HepG2 (cell line): ENCODE data around the gene SLC6A16. TPM values are rescaled to one million over a fixed set of nuclear protein-coding genes. Genes with fewer than 3 reads are reported as not detected.

Source experiments
- ATAC-seq: fragments of 200-7000 bp; cut with Tn5 transposase; 3 replicates; pipeline ENCODE4 v1.9.1; 2020; ENCODE audit warnings: mild to moderate bottlenecking, moderate library complexity
- BruUV-seq: library from RNA; stranded (reverse); fragments of 400-500 nt; replicated peaks from 2 replicates; lab custom pipeline; 2021; lab: Mats Ljungman, UMichigan
- CTCF ChIA-PET: fragments of 300-600 bp; formaldehyde crosslinking; extraction: SDS; loops from one replicate; lab custom pipeline; 2021; ENCODE audit warnings: low total read pairs, inconsistent platforms, low intra/inter-chr PET ratio; lab: Yijun Ruan, JAX
- POLR2A ChIA-PET: fragments of 350-600 bp; sonication (Branson Sonifier 250); formaldehyde crosslinking; loops from one replicate; lab custom pipeline; 2020; ENCODE audit warnings: antibody characterized with exemption, inconsistent platforms; lab: Yijun Ruan, JAX
- DNase-seq: peaks from one replicate; pipeline ENCODE4 v3.0.0-alpha.2; 2015; ENCODE audit warnings: low spot score
- FAIRE-seq: peaks from 3 replicates; lab custom pipeline; 2011; peaks lifted over from hg19 to GRCh38; lab: Jason Lieb, UNC
- H2AFZ ChIP-seq: one replicate; pipeline ENCODE4 v1.6.1; 2011; ENCODE audit warnings: low read length, inconsistent platforms
- H3K27ac ChIP-seq: fragments of 300-600 bp; 3 replicates; pipeline ENCODE4 v1.8.0; 2011; ENCODE audit warnings: mixed run types, mild to moderate bottlenecking, mixed read lengths, low read length, inconsistent platforms; ENCODE audit not compliant: insufficient read depth; ENCODE audit errors: extremely low read length
- H3K27me3 ChIP-seq, 2 experiments: fragments of 200-600 bp in 1 of 2; 2 replicates in 1 of 2; 3 replicates in 1 of 2; pipeline versions ENCODE4 v1.6.0 to v1.8.0; 2011; ENCODE audit warnings: low read length in 2 of 2, mild to moderate bottlenecking in 2 of 2, moderate library complexity in 2 of 2, inconsistent platforms in 1 of 2; ENCODE audit not compliant: insufficient read depth in 2 of 2, control insufficient read depth in 1 of 2
- H3K36me3 ChIP-seq, 2 experiments: fragments of 200-600 bp in 1 of 2; replicated peaks in 1 of 2; 2 replicates in 1 of 2; 3 replicates in 1 of 2; pipeline versions ENCODE4 v1.5.1 to v1.8.0; 2011; ENCODE audit warnings: low read length in 2 of 2, inconsistent platforms in 1 of 2; ENCODE audit not compliant: insufficient read depth in 2 of 2, control insufficient read depth in 1 of 2
- H3K4me1 ChIP-seq: 2 replicates; pipeline ENCODE4 v1.5.1; 2012; ENCODE audit warnings: low read length, inconsistent platforms; ENCODE audit not compliant: insufficient read depth
- H3K4me2 ChIP-seq: 2 replicates; pipeline ENCODE4 v1.6.0; 2011; ENCODE audit warnings: low read depth, low read length, inconsistent platforms
- H3K4me3 ChIP-seq, 3 experiments: fragments of 200-600 bp in 1 of 3; sonication (generic), shearing (Covaris generic) in 1 of 3; replicated peaks in 1 of 3; 2 replicates each; pipeline ENCODE4 v1.5.1; 2011 to 2016; ENCODE audit warnings: low read length in 3 of 3, inconsistent platforms in 2 of 3, low read depth in 2 of 3, mild to moderate bottlenecking in 2 of 3, control low read depth in 1 of 3, mixed read lengths in 1 of 3; ENCODE audit not compliant: insufficient read depth in 1 of 3
- H3K79me2 ChIP-seq: one replicate; pipeline ENCODE4 v1.6.1; 2011; ENCODE audit warnings: low read length, inconsistent platforms; ENCODE audit not compliant: insufficient read depth
- H3K9ac ChIP-seq: 2 replicates; pipeline ENCODE4 v1.6.0; 2011; ENCODE audit warnings: mild to moderate bottlenecking, low read depth, low read length, inconsistent platforms; ENCODE audit not compliant: insufficient read depth
- H3K9me3 ChIP-seq: 2 replicates; pipeline ENCODE4 v1.5.1; 2012; ENCODE audit warnings: mild to moderate bottlenecking, low read length
- H4K20me1 ChIP-seq: 2 replicates; pipeline ENCODE4 v1.6.0; 2011; ENCODE audit warnings: inconsistent platforms, mild to moderate bottlenecking, low read length, moderate library complexity; ENCODE audit not compliant: insufficient read depth
- CREB1 ChIP-seq, 2 experiments: fragments of 450-650 bp in 1 of 2; IDR thresholded peaks; 2 replicates each; pipeline ENCODE4 v1.6.1; 2016 to 2017; ENCODE audit warnings: control low read depth in 1 of 2, mild to moderate bottlenecking in 1 of 2, missing compliant biosample characterization in 1 of 2, missing genetic modification characterization in 1 of 2
- ELF1 ChIP-seq: sonication (generic); formaldehyde crosslinking; IDR thresholded peaks from 2 replicates; pipeline ENCODE4 v1.4.0; 2020; ENCODE audit warnings: missing genetic modification reagents
- FOXK1 ChIP-seq: sonication (generic); formaldehyde crosslinking; IDR thresholded peaks from 2 replicates; pipeline ENCODE4 v1.4.0; 2020; ENCODE audit warnings: low read depth, missing genetic modification reagents, borderline replicate concordance
- MXD3 ChIP-seq: IDR thresholded peaks from 2 replicates; pipeline ENCODE4 v1.6.1; 2016; ENCODE audit warnings: mild to moderate bottlenecking, missing biosample characterization, missing genetic modification reagents
- NFYB ChIP-seq: sonication (generic); formaldehyde crosslinking; IDR thresholded peaks from 2 replicates; pipeline ENCODE4 v1.4.0; 2020; ENCODE audit warnings: missing genetic modification reagents
- PCBP1 ChIP-seq: fragments of 200-400 bp; formaldehyde crosslinking; IDR thresholded peaks from 2 replicates; pipeline ENCODE4 v1.6.1; 2017; ENCODE audit warnings: mild to moderate bottlenecking, low read depth, low read length, borderline replicate concordance
- SAFB2 ChIP-seq: sonication (generic); formaldehyde crosslinking; IDR thresholded peaks from 2 replicates; pipeline ENCODE4 v1.5.1; 2020; ENCODE audit warnings: missing genetic modification reagents, low read depth, mild to moderate bottlenecking, borderline replicate concordance
- SIN3A ChIP-seq: IDR thresholded peaks from 2 replicates; pipeline ENCODE4 v1.6.1; 2011; ENCODE audit warnings: low read depth, mild to moderate bottlenecking, control low read depth, low read length, borderline replicate concordance
- SMYD3 ChIP-seq: sonication (generic); formaldehyde crosslinking; IDR thresholded peaks from 2 replicates; pipeline ENCODE4 v1.8.1; 2023; ENCODE audit warnings: mild to moderate bottlenecking, missing genetic modification reagents
- STAG1 ChIP-seq: sonication (generic); formaldehyde crosslinking; IDR thresholded peaks from 2 replicates; pipeline ENCODE4 v1.4.0; 2020; ENCODE audit warnings: missing genetic modification reagents
- ZBTB21 ChIP-seq: sonication (generic); formaldehyde crosslinking; IDR thresholded peaks from 2 replicates; pipeline ENCODE4 v1.4.0; 2020; ENCODE audit warnings: missing genetic modification reagents
- ZMYM2 ChIP-seq: sonication (generic); formaldehyde crosslinking; IDR thresholded peaks from 2 replicates; pipeline ENCODE4 v1.8.0; 2022; ENCODE audit warnings: mild to moderate bottlenecking, missing genetic modification reagents
- ZNF263 ChIP-seq: sonication (generic); formaldehyde crosslinking; IDR thresholded peaks from 2 replicates; pipeline ENCODE4 v1.4.0; 2020; ENCODE audit warnings: missing genetic modification reagents
- ZNF484 ChIP-seq: sonication (generic); formaldehyde crosslinking; IDR thresholded peaks from 2 replicates; pipeline ENCODE4 v1.5.1; 2020; ENCODE audit warnings: mild to moderate bottlenecking, low read depth, missing genetic modification reagents, borderline replicate concordance
- ZNF513 ChIP-seq: sonication (generic); formaldehyde crosslinking; conservative IDR thresholded peaks from 2 replicates; pipeline ENCODE4 v1.5.0; 2020; ENCODE audit warnings: missing genetic modification reagents
- ZNF605 ChIP-seq: sonication (generic); formaldehyde crosslinking; IDR thresholded peaks from 2 replicates; pipeline ENCODE4 v1.8.0; 2022; ENCODE audit warnings: mild to moderate bottlenecking, missing genetic modification reagents
- ZNF766 ChIP-seq: sonication (generic); formaldehyde crosslinking; IDR thresholded peaks from 2 replicates; pipeline ENCODE4 v1.5.0; 2020; ENCODE audit warnings: missing genetic modification reagents, borderline replicate concordance
- ZNF777 ChIP-seq: sonication (generic); formaldehyde crosslinking; IDR thresholded peaks from 2 replicates; pipeline ENCODE4 v1.4.0; 2020; ENCODE audit warnings: missing genetic modification reagents
- ZSCAN21 ChIP-seq: sonication (generic); formaldehyde crosslinking; IDR thresholded peaks from 2 replicates; pipeline ENCODE4 v1.8.0; 2022; ENCODE audit warnings: mild to moderate bottlenecking, missing genetic modification reagents, moderate library complexity, borderline replicate concordance
- ZSCAN25 ChIP-seq: sonication (generic); formaldehyde crosslinking; IDR thresholded peaks from 2 replicates; pipeline ENCODE4 v1.8.0; 2022; ENCODE audit warnings: mild to moderate bottlenecking, missing genetic modification reagents
- WGBS: methylation state at CpG from one replicate; pipeline ENCODE4 v1.1.6; 2017; ENCODE audit warnings: low lambda C conversion rate; 5-methylcytosine and 5-hydroxymethylcytosine counted together
- in situ Hi-C: cut with HindIII; loops from 2 replicates; pipeline ENCODE4 v1.10.0; 2017; ENCODE audit warnings: low pct_unique_long_range_greater_than_20kb; ENCODE audit not compliant: extremely low pct_ligation_motif_present
- intact Hi-C: fragments of 100-400 bp; cut with micrococcal nuclease; formaldehyde crosslinking; loops from one replicate; pipeline ENCODE4 v1.10.0; 2022; ENCODE audit not compliant: unreplicated experiment
- polyA plus RNA-seq, 8 experiments: library from polyadenylated mRNA; depleted of rRNA in 3 of 8; stranded (reverse) in 7 of 8; unstranded in 1 of 8; fragments of >200 nt; fragmentation: Illumina TruSeq in 4 of 8; extraction: Trizol in 4 of 8; gene quantifications; 2 replicates each; pipeline versions ENCODE4 v1.2.1 to v1.2.3, GENCODE V29; 2011 to 2016; ENCODE audit warnings: low read depth in 4 of 8, missing spikeins in 1 of 8, mixed read lengths in 1 of 8; ENCODE audit not compliant: insufficient read depth in 1 of 8
- total RNA-seq, 5 experiments: library from RNA; depleted of rRNA; stranded (reverse); fragments of >200 nt; fragmentation: Illumina TruSeq; extraction: Trizol; gene quantifications; 2 replicates each; pipeline ENCODE4 v1.2.3, GENCODE V29; 2016; ENCODE audit warnings: low read depth in 1 of 5
- TF ChIP-seq, protein P1 (sequence below): sonication (generic); formaldehyde crosslinking; IDR thresholded peaks from 2 replicates; pipeline ENCODE4 v1.4.0; 2020; ENCODE audit warnings: mild to moderate bottlenecking, low read depth, missing genetic modification reagents

Gene SLC6A16
- total and polyA plus RNA-seq, 2 of the 13 experiments (the other 11 are each of a cell fraction or from before 2014, with no cell fraction given) = 0.07 to 0.18 TPM

DNA sequence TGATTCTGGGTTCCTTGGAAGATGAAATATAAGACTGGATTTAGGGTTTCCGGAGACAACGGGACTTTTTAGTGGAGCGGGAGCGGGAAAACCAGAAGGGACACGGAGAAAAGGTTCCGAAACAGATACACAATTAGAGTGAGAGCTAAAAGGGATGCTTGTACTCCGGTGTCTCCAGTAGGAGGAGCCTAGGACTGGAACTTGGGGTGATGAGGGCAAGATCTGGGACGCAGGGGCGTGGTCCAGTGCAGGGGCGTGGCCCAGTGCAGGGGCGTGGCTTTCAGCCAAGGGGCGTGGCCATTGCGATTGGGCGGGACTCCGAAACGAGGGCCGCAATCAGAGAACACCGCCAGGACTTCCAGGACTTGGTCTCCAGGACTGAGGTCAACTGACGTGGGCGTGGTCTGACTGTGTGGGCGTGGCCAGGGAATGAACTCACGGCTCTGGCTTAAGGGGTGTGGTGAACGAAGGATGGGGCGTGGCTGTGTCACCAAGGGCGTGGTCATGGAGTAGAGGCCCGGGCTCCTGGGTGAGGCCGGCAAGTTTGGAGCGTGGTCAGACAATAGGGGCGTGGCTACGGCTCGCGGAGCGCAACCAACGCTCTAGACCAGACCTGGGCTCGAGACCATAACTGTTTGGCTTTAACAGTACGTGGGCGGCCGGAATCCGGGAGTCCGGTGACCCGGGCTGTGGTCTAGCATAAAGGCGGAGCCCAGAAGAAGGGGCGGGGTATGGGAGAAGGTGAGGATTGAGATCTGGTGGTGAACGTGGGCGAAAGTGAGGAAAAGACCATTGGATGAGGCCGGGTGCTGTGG is 38.5 kb upstream of the SLC6A16 start, which contains the start of gene DKKL1 (continued):
- TF ChIP-seq ZNF766 (CRISPR knock-in tag) (no peak), ZSCAN21 (no peak), NFYB (CRISPR knock-in tag) (peak; percentile 48; the same call in 1 of the 2 replicates), ELF1 (CRISPR knock-in tag) (0 out of 2 replicates have a peak, but pooled peaks have one; percentile 37), SMYD3 (CRISPR knock-in tag) (no peak), ZNF263 (CRISPR knock-in tag) (no peak), STAG1 (peak; percentile 20; the same call in 1 of the 2 replicates), FOXK1 (CRISPR knock-in tag) (peak; percentile 52; the same call in 1 of the 2 replicates), PCBP1 (0 out of 2 replicates have a peak, but pooled peaks have one; percentile 66), ZBTB21 (CRISPR knock-in tag) (no peak), ZNF484 (CRISPR knock-in tag) (no peak)

DNA sequence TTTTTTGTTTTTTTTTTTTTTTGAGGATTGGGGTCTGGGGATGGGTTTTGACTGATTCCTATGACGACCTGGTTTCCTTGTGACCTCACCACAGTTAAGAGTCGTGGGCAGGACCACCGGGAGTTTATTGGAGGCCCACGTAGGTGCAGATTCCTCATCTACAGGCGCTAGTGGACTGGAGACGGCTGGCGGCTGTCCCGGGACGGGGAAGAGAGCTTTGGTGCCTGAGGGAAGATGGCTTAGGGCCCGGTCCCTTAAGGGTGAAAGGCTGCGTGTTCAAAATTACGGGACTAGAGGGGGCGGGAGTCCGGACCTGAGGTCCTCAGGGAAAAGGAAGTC is 37.9 kb upstream of the SLC6A16 start:
- peak overlapping the region; percentile 67 to 88 (median 87) for H3K4me3 ChIP-seq
- POLR2A ChIA-PET = interaction anchor here (0.6 to 1.5 kb wide), 3 partner anchors 89 to 447 kb away, joined by 3 read pairs; partner anchors contain the start of gene PIH1D1
- FAIRE-seq (no peak), DNase-seq (peak; percentile 24), ATAC-seq (peak; percentile 20)
- CTCF ChIA-PET = no interaction called here
- no peaks in the 10 kb centered on the region for H3K27me3 ChIP-seq
- peaks cover 1 to 4% of the 10 kb centered on the region in 2 experiments; a peak in 1 of 5 replicates for H3K36me3 ChIP-seq
- no peak overlapping the region for H2AFZ ChIP-seq
- 0% methylated on average over 14 of the region's 14 CpGs for WGBS
- in situ Hi-C loops (no loop called here), intact Hi-C loops (no loop called here)
- BruUV-seq = no TSS peak
- H3K79me2 ChIP-seq = no peaks in the 10 kb centered on the region
- peak overlapping the region; percentile 80 for H3K9ac ChIP-seq
- H3K4me1 ChIP-seq = peaks cover 24% of the 10 kb centered on the region
- H3K9me3 ChIP-seq = no peaks in the 10 kb centered on the region
- peak overlapping the region; percentile 98 for H3K4me2 ChIP-seq
- H4K20me1 ChIP-seq = no peaks in the 10 kb centered on the region
- H3K27ac ChIP-seq = no peak overlapping the region
- TF ChIP-seq SIN3A (0 out of 2 replicates have a peak, but pooled peaks have one; percentile 2), ZNF777 (CRISPR knock-in tag) (peak; percentile 43), ZNF605 (CRISPR knock-in tag) (0 out of 2 replicates have a peak, but pooled peaks have one; percentile 16), SAFB2 (CRISPR knock-in tag) (0 out of 2 replicates have a peak, but pooled peaks have one; percentile 45), CREB1 (IDR thresholded peaks at IDR 0.05) (peak; percentile 60; the same call in 1 of the 2 replicates), CREB1 (CRISPR knock-in tag; IDR thresholded peaks at IDR 0.05) (no peak), ZMYM2 (CRISPR knock-in tag) (0 out of 2 replicates have a peak, but pooled peaks have one; percentile 3), ZSCAN25 (CRISPR knock-in tag) (no peak), MXD3 (CRISPR knock-in tag) (0 out of 2 replicates have a peak, but pooled peaks have one; percentile 16), ZNF513 (CRISPR knock-in tag) (no peak)
- TF ChIP-seq, protein P1, sequence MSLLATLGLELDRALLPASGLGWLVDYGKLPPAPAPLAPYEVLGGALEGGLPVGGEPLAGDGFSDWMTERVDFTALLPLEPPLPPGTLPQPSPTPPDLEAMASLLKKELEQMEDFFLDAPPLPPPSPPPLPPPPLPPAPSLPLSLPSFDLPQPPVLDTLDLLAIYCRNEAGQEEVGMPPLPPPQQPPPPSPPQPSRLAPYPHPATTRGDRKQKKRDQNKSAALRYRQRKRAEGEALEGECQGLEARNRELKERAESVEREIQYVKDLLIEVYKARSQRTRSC (CRISPR knock-in tag) = no peak
